GM23338 (cell line): ENCODE data around the gene FBXW7. TPM values are rescaled to one million over a fixed set of nuclear protein-coding genes. Genes with fewer than 3 reads are reported as not detected.

Experiments
- ATAC-seq: fragments of 200-7000 bp; cut with Tn5 transposase; 3 replicates; pipeline ENCODE4 v1.9.1; 2020
- DNase-seq: peaks from one replicate; pipeline ENCODE4 v3.0.0-alpha.2; 2015; ENCODE audit warnings: low spot score
- H2AFZ ChIP-seq: fragments of 200-600 bp; sonication (generic); 2 replicates; pipeline ENCODE4 v1.8.0; 2016; ENCODE audit warnings: antibody characterized with exemption, mild to moderate bottlenecking, moderate library complexity
- H3F3A ChIP-seq: fragments of 200-600 bp; sonication (generic); replicated peaks from 2 replicates; pipeline ENCODE4 v1.8.0; 2017; ENCODE audit warnings: antibody characterized with exemption, mixed run types, low read depth
- H3K27ac ChIP-seq: fragments of 200-600 bp; sonication (generic); 2 replicates; pipeline ENCODE4 v1.6.1; 2016; ENCODE audit warnings: low read depth
- H3K27me3 ChIP-seq: fragments of 200-600 bp; sonication (generic); 2 replicates; pipeline ENCODE4 v1.8.0; 2016; ENCODE audit warnings: mild to moderate bottlenecking, mixed run types, moderate library complexity; ENCODE audit not compliant: insufficient read depth
- H3K36me3 ChIP-seq: fragments of 200-600 bp; sonication (generic); 2 replicates; pipeline ENCODE4 v1.8.0; 2016; ENCODE audit warnings: mild to moderate bottlenecking; ENCODE audit not compliant: insufficient read depth
- H3K4me1 ChIP-seq: fragments of 200-600 bp; sonication (generic); 2 replicates; pipeline ENCODE4 v1.8.0; 2016; ENCODE audit warnings: mild to moderate bottlenecking, moderate library complexity; ENCODE audit not compliant: insufficient read depth
- H3K4me2 ChIP-seq: fragments of 200-600 bp; sonication (generic); 2 replicates; pipeline ENCODE4 v1.7.1; 2017; ENCODE audit warnings: mixed run types
- H3K4me3 ChIP-seq: fragments of 200-600 bp; sonication (generic); 2 replicates; pipeline ENCODE4 v1.6.1; 2016; ENCODE audit warnings: mixed run types
- H3K79me2 ChIP-seq: fragments of 200-600 bp; sonication (generic); replicated peaks from 2 replicates; pipeline ENCODE4 v1.8.0; 2017; ENCODE audit warnings: mild to moderate bottlenecking; ENCODE audit not compliant: insufficient read depth
- H3K9me2 ChIP-seq: fragments of 200-600 bp; sonication (generic); 2 replicates; pipeline ENCODE4 v1.8.0; 2017; ENCODE audit not compliant: insufficient read depth
- H4K20me1 ChIP-seq: fragments of 200-600 bp; sonication (generic); replicated peaks from 2 replicates; pipeline ENCODE4 v1.8.0; 2017; ENCODE audit warnings: mild to moderate bottlenecking; ENCODE audit not compliant: insufficient read depth
- H3K27ac Mint-ChIP-seq: 2 replicates; pipeline ENCODE4 v1.8.0; 2020; ENCODE audit warnings: inconsistent platforms, mild to moderate bottlenecking, moderate library complexity, mixed read lengths
- H3K27me3 Mint-ChIP-seq: 3 replicates; pipeline ENCODE4 v1.8.0; 2022; ENCODE audit warnings: low read depth, mild to moderate bottlenecking, moderate library complexity, mixed read lengths, inconsistent platforms; ENCODE audit not compliant: insufficient read depth, poor library complexity
- H3K36me3 Mint-ChIP-seq: 3 replicates; pipeline ENCODE4 v1.8.0; 2021; ENCODE audit warnings: low read depth, mild to moderate bottlenecking, inconsistent platforms, moderate library complexity, mixed read lengths
- H3K4me1 Mint-ChIP-seq: 3 replicates; pipeline ENCODE4 v1.8.0; 2020; ENCODE audit warnings: mild to moderate bottlenecking, inconsistent platforms, mixed read lengths
- H3K4me3 Mint-ChIP-seq: 3 replicates; pipeline ENCODE4 v1.8.0; 2021; ENCODE audit warnings: moderate library complexity, mild to moderate bottlenecking, inconsistent platforms, mixed read lengths
- H3K9me3 Mint-ChIP-seq: 3 replicates; pipeline ENCODE4 v1.8.0; 2020; ENCODE audit warnings: moderate library complexity, mild to moderate bottlenecking, inconsistent platforms, mixed read lengths
- CREB1 ChIP-seq: fragments of 250-450 bp; sonication (Bioruptor Pico); IDR thresholded peaks from 2 replicates; pipeline ENCODE4 v1.5.0; 2020; ENCODE audit warnings: low read depth, mild to moderate bottlenecking, moderate library complexity
- EZH2 ChIP-seq: fragments of 200-600 bp; sonication (generic); IDR thresholded peaks from one replicate; pipeline ENCODE4 v1.8.0; 2017; ENCODE audit warnings: antibody characterized with exemption, mild to moderate bottlenecking, low read depth; ENCODE audit not compliant: unreplicated experiment
- EZH2phosphoT487 ChIP-seq: fragments of 200-600 bp; sonication (generic); IDR thresholded peaks from one replicate; pipeline ENCODE4 v1.8.1; 2018; ENCODE audit warnings: antibody characterized with exemption; ENCODE audit not compliant: unreplicated experiment
- JUNB ChIP-seq: IDR thresholded peaks from one replicate; pipeline ENCODE4 v1.6.1; 2016; ENCODE audit warnings: antibody characterized with exemption; ENCODE audit not compliant: unreplicated experiment
- NANOG ChIP-seq: IDR thresholded peaks from 2 replicates; pipeline ENCODE4 v1.6.1; 2016; ENCODE audit warnings: antibody characterized with exemption, borderline replicate concordance
- POLR2AphosphoS5 ChIP-seq: IDR thresholded peaks from 2 replicates; pipeline ENCODE4 v1.6.1; 2016; ENCODE audit warnings: antibody characterized with exemption, low read depth
- STAT1 ChIP-seq: IDR thresholded peaks from one replicate; pipeline ENCODE4 v1.6.1; 2016; ENCODE audit warnings: antibody characterized with exemption; ENCODE audit not compliant: unreplicated experiment
- ZNF114 ChIP-seq: fragments of 250-450 bp; sonication (Bioruptor Pico); IDR thresholded peaks from 2 replicates; pipeline ENCODE4 v1.5.0; 2020; ENCODE audit warnings: mild to moderate bottlenecking, moderate library complexity
- ZNF331 ChIP-seq: fragments of 250-450 bp; sonication (Bioruptor Pico); IDR thresholded peaks from 2 replicates; pipeline ENCODE4 v1.5.0; 2020; ENCODE audit warnings: low read depth, mild to moderate bottlenecking, moderate library complexity
- polyA plus RNA-seq: library from polyadenylated mRNA; unstranded; fragments of >200 nt; fragmentation: Nextera tagmentation; extraction: Ambion mirVana; gene quantifications from 2 replicates; pipeline ENCODE4 v1.2.1, GENCODE V29; 2016
- total RNA-seq: library from RNA; depleted of rRNA; stranded (reverse); fragments of >200 nt; shearing (Covaris generic); gene quantifications from 2 replicates; pipeline ENCODE4 v1.2.3, GENCODE V29; 2014
- TF ChIP-seq, protein P1 (sequence below): fragments of 250-450 bp; sonication (Bioruptor Pico); IDR thresholded peaks from 2 replicates; pipeline ENCODE4 v1.5.0; 2020; ENCODE audit warnings: mild to moderate bottlenecking, moderate library complexity
- TF ChIP-seq, protein P2 (sequence below): IDR thresholded peaks from 2 replicates; pipeline ENCODE4 v1.6.1; 2016; ENCODE audit warnings: antibody characterized with exemption
- TF ChIP-seq, protein P3 (sequence below): IDR thresholded peaks from one replicate; pipeline ENCODE4 v1.6.1; 2018; ENCODE audit warnings: antibody characterized with exemption; ENCODE audit not compliant: unreplicated experiment

FBXW7 gene
- total and polyA plus RNA-seq, 2 experiments from 2014 or later, result 25.8 to 34.7 TPM

DNA sequence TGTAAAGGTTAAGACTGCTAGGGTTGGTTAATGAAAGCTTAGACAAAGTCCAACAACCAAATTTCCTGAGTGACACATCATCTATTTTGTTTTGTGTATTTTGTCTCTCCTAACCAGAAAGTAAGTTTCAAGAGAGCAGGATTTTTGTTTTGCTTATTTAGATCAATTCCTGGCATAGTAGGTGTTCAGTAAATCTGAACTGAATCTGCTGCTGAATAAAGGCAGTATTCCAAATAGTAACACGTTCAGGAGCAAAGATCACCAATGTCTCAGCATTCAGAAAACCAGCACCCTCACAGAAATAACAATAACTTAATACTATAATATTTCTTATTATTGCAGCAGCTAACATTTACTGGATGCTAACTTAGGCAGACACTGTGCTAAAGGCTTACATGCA is 12.2 kb downstream of the FBXW7 start (continued):
- TF ChIP-seq, protein P1, sequence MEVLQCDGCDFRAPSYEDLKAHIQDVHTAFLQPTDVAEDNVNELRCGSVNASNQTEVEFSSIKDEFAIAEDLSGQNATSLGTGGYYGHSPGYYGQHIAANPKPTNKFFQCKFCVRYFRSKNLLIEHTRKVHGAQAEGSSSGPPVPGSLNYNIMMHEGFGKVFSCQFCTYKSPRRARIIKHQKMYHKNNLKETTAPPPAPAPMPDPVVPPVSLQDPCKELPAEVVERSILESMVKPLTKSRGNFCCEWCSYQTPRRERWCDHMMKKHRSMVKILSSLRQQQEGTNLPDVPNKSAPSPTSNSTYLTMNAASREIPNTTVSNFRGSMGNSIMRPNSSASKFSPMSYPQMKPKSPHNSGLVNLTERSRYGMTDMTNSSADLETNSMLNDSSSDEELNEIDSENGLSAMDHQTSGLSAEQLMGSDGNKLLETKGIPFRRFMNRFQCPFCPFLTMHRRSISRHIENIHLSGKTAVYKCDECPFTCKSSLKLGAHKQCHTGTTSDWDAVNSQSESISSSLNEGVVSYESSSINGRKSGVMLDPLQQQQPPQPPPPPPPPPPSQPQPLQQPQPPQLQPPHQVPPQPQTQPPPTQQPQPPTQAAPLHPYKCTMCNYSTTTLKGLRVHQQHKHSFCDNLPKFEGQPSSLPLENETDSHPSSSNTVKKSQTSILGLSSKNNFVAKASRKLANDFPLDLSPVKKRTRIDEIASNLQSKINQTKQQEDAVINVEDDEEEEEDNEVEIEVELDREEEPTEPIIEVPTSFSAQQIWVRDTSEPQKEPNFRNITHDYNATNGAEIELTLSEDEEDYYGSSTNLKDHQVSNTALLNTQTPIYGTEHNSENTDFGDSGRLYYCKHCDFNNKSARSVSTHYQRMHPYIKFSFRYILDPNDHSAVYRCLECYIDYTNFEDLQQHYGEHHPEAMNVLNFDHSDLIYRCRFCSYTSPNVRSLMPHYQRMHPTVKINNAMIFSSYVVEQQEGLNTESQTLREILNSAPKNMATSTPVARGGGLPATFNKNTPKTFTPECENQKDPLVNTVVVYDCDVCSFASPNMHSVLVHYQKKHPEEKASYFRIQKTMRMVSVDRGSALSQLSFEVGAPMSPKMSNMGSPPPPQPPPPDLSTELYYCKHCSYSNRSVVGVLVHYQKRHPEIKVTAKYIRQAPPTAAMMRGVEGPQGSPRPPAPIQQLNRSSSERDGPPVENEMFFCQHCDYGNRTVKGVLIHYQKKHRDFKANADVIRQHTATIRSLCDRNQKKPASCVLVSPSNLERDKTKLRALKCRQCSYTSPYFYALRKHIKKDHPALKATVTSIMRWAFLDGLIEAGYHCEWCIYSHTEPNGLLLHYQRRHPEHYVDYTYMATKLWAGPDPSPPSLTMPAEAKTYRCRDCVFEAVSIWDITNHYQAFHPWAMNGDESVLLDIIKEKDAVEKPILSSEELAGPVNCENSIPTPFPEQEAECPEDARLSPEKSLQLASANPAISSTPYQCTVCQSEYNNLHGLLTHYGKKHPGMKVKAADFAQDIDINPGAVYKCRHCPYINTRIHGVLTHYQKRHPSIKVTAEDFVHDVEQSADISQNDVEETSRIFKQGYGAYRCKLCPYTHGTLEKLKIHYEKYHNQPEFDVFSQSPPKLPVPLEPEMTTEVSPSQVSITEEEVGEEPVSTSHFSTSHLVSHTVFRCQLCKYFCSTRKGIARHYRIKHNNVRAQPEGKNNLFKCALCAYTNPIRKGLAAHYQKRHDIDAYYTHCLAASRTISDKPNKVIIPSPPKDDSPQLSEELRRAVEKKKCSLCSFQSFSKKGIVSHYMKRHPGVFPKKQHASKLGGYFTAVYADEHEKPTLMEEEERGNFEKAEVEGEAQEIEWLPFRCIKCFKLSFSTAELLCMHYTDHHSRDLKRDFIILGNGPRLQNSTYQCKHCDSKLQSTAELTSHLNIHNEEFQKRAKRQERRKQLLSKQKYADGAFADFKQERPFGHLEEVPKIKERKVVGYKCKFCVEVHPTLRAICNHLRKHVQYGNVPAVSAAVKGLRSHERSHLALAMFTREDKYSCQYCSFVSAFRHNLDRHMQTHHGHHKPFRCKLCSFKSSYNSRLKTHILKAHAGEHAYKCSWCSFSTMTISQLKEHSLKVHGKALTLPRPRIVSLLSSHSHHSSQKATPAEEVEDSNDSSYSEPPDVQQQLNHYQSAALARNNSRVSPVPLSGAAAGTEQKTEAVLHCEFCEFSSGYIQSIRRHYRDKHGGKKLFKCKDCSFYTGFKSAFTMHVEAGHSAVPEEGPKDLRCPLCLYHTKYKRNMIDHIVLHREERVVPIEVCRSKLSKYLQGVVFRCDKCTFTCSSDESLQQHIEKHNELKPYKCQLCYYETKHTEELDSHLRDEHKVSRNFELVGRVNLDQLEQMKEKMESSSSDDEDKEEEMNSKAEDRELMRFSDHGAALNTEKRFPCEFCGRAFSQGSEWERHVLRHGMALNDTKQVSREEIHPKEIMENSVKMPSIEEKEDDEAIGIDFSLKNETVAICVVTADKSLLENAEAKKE (CRISPR knock-in tag), result no peak
- TF ChIP-seq STAT1 (no peak), ZNF331 (CRISPR knock-in tag) (no peak), ZNF114 (no peak), EZH2 (no peak), NANOG (no peak), POLR2AphosphoS5 (no peak), EZH2phosphoT487 (no peak), JUNB (no peak)
- TF ChIP-seq, protein P2, sequence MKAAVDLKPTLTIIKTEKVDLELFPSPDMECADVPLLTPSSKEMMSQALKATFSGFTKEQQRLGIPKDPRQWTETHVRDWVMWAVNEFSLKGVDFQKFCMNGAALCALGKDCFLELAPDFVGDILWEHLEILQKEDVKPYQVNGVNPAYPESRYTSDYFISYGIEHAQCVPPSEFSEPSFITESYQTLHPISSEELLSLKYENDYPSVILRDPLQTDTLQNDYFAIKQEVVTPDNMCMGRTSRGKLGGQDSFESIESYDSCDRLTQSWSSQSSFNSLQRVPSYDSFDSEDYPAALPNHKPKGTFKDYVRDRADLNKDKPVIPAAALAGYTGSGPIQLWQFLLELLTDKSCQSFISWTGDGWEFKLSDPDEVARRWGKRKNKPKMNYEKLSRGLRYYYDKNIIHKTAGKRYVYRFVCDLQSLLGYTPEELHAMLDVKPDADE, result no peak

DNA sequence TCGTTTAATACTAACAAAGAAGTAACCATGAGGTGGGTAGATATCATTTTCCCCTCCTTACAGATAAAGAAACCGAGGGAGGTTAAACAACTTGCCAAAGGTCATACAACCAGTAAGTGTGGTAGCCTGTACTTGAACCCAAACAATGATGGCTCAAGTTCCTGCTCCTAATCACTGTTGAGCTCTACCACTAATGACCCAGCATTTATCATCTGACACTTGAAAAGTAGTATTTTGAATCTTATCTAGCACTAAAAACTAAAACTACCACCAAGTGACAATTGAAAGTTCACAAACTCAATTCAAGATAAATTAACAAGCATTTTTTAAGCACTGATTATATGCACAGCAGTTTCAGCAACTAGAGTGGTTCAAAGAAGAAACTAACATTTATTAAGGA is 13.1 kb downstream of the FBXW7 start:
- Mint-ChIP-seq H3K27me3 (no peaks in the 10 kb centered on the region), H3K27ac (no peak overlapping the region)
- no peaks in the 10 kb centered on the region; the same call in 1 of the 2 replicates for H4K20me1 ChIP-seq
- no peak for TF ChIP-seq EZH2
- no peak for TF ChIP-seq ZNF331 (CRISPR knock-in tag)
- TF ChIP-seq POLR2AphosphoS5, result no peak
- TF ChIP-seq EZH2phosphoT487, result no peak
- no peak for TF ChIP-seq JUNB
- no peak for TF ChIP-seq CREB1 (CRISPR knock-in tag)
- TF ChIP-seq, protein P3, sequence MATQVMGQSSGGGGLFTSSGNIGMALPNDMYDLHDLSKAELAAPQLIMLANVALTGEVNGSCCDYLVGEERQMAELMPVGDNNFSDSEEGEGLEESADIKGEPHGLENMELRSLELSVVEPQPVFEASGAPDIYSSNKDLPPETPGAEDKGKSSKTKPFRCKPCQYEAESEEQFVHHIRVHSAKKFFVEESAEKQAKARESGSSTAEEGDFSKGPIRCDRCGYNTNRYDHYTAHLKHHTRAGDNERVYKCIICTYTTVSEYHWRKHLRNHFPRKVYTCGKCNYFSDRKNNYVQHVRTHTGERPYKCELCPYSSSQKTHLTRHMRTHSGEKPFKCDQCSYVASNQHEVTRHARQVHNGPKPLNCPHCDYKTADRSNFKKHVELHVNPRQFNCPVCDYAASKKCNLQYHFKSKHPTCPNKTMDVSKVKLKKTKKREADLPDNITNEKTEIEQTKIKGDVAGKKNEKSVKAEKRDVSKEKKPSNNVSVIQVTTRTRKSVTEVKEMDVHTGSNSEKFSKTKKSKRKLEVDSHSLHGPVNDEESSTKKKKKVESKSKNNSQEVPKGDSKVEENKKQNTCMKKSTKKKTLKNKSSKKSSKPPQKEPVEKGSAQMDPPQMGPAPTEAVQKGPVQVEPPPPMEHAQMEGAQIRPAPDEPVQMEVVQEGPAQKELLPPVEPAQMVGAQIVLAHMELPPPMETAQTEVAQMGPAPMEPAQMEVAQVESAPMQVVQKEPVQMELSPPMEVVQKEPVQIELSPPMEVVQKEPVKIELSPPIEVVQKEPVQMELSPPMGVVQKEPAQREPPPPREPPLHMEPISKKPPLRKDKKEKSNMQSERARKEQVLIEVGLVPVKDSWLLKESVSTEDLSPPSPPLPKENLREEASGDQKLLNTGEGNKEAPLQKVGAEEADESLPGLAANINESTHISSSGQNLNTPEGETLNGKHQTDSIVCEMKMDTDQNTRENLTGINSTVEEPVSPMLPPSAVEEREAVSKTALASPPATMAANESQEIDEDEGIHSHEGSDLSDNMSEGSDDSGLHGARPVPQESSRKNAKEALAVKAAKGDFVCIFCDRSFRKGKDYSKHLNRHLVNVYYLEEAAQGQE, result no peak
- TF ChIP-seq, protein P2, result no peak
- TF ChIP-seq ZNF114, result no peak
- no peak for TF ChIP-seq NANOG
- no peak for TF ChIP-seq STAT1

More for the DNA sequence above, 13.1 kb downstream of the FBXW7 start:
- no peak overlapping the region for H3K4me2 ChIP-seq
- H3K27me3 ChIP-seq, result no peaks in the 10 kb centered on the region
- H2AFZ ChIP-seq, result no peak overlapping the region
- H3K27ac ChIP-seq, result no peak overlapping the region
- H3K4me1 ChIP-seq, result peaks cover 18% of the 10 kb centered on the region; the same call in 1 of the 2 replicates
- Mint-ChIP-seq H3K9me3 (no peaks in the 10 kb centered on the region), H3K4me3 (no peak overlapping the region), H3K4me1 (peaks cover 23% of the 10 kb centered on the region), H3K36me3 (no peaks in the 10 kb centered on the region)
- no peaks in the 10 kb centered on the region for H3K36me3 ChIP-seq
- no peak for ATAC-seq
- H3F3A ChIP-seq, result no peaks in the 10 kb centered on the region
- H3K79me2 ChIP-seq, result peaks cover 94% of the 10 kb centered on the region
- DNase-seq, result no peak
- H3K9me2 ChIP-seq, result no peaks in the 10 kb centered on the region
- H3K4me3 ChIP-seq, result no peak overlapping the region
